ENCODE measurements around the gene SLIT3. TPM values are rescaled to one million over a fixed set of nuclear protein-coding genes. Genes with fewer than 3 reads are reported as not detected.

SLIT3 gene
- 0.36 and 3.1 TPM in 2 replicates for total RNA-seq

GRCh38 chr5:169300468-169301385, at the start of gene SLIT3:
SLIT3 (minus strand) TSS chr5:169301139; CDS start chr5:169300709, 430 bp downstream.
- peak; percentile 4 for DNase-seq (ENCODE audit: low read depth)
- no peak for TF ChIP-seq CTCF (conservative IDR thresholded peaks at IDR 0.05; ENCODE audit: low read depth, low read length)
- H3K4me3 ChIP-seq (ENCODE audit: low read depth, low read length): peak within 1 kb of the TSS; percentile 45

- TF ChIP-seq CTCF (conservative IDR thresholded peaks at IDR 0.05; ENCODE audit: low read depth, low read length): no peak
- DNase-seq (ENCODE audit: low read depth): peak; percentile 88
- no peak overlapping the region for H3K4me3 ChIP-seq (ENCODE audit: low read depth, low read length)
These were observed 49.1 kb upstream of the SLIT3 start for GRCh38 chr5:169350016-169350415.

GRCh38 chr5:169347786-169348185, 46.8 kb upstream of the SLIT3 start:
- no peak overlapping the region for H3K4me3 ChIP-seq (ENCODE audit: low read depth, low read length)
- no peak for DNase-seq (ENCODE audit: low read depth)
- TF ChIP-seq CTCF (conservative IDR thresholded peaks at IDR 0.05; ENCODE audit: low read depth, low read length): no peak

DNA sequence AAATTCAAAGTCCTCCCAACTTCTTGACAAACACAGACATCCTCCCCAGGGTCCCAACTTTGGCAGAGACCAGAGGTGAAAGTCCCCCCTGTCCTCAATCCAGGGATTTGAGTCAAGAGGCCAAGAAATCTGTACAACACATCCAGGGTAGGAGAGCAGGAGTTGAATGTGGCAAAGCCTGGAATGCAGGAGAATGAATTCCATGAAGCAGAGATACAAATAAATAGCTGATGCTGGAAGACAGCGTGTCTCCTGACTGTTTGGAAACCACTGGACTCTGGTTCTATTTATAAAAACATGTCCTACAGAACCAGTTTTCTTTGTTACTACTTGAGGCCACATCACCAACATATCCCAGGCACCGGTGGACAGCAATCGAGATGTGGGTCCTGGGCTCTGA, 43.7 kb upstream of the SLIT3 start:
- H3K4me3 ChIP-seq (ENCODE audit: low read depth, low read length): no peak overlapping the region
- no peak for TF ChIP-seq CTCF (conservative IDR thresholded peaks at IDR 0.05; ENCODE audit: low read depth, low read length)
- DNase-seq (ENCODE audit: low read depth): no peak

DNA sequence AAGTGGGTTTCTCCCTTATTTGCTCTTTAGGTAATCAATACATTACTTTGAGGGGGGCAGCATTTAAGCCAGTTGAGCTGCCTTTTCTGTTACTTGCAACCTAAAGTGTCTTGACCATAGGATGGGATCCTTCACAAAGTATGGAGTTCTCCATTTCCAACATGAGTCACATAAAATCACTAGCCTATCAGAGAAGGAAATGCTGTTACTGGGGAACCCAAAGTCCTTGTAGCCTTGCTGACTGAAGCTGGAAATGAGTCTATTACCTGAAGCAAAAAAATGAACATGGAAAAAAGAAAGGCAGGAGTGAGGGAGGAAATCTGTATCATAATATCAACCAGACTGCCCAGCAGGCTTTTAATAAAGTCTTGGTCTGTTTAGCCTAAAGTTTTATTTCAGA, 42.8 kb upstream of the SLIT3 start:
- H3K4me3 ChIP-seq (ENCODE audit: low read depth, low read length): no peak overlapping the region
- DNase-seq (ENCODE audit: low read depth): no peak

GRCh38 chr5:169341556-169341955, 40.6 kb upstream of the SLIT3 start:
- H3K4me3 ChIP-seq (ENCODE audit: low read depth, low read length): no peak overlapping the region
- TF ChIP-seq CTCF (conservative IDR thresholded peaks at IDR 0.05; ENCODE audit: low read depth, low read length): no peak
- DNase-seq (ENCODE audit: low read depth): no peak

More for the DNA sequence above, 42.8 kb upstream of the SLIT3 start:
- no peak for TF ChIP-seq CTCF (conservative IDR thresholded peaks at IDR 0.05; ENCODE audit: low read depth, low read length)

DNA sequence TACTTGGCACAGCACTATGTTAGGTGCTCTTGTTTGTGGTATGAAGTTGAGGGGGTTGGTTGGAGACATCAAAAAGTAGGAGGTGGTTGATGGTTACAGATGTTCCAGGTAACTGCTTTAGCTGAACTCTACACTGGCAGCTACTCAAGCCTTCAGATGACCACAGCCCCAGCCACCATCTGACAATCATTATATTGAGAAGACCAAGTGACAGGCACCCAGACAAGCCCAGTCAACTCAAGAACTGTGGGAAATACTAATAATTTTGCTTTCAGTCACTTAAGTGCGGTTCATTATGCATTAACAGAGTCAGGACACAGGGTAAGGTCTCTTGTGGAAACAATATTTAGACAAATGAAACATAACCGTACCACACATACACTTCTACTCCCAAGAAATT, 38.9 kb upstream of the SLIT3 start:
- no peak for TF ChIP-seq CTCF (conservative IDR thresholded peaks at IDR 0.05; ENCODE audit: low read depth, low read length)
- no peak for DNase-seq (ENCODE audit: low read depth)
- no peak overlapping the region for H3K4me3 ChIP-seq (ENCODE audit: low read depth, low read length)
